Fibroblast of villous mesenchyme (primary cell): ENCODE measurements around the gene FBH1. TPM values are rescaled to one million over a fixed set of nuclear protein-coding genes. Genes with fewer than 3 reads are reported as not detected.

Experiments
- DNase-seq: peaks from one replicate; pipeline ENCODE4 v3.0.0-alpha.2; 2010; ENCODE audit warnings: low read depth
- H3K4me3 ChIP-seq: 2 replicates; pipeline ENCODE4 v1.5.1; 2011; ENCODE audit warnings: low read depth, mild to moderate bottlenecking, low read length
- total RNA-seq: library from RNA; depleted of rRNA; stranded (reverse); fragments of >200 nt; gene quantifications from 2 replicates; pipeline ENCODE4 v1.2.3, GENCODE V29; 2012
- TF ChIP-seq, protein P1 (sequence below): IDR thresholded peaks from 2 replicates; pipeline ENCODE4 v1.5.1; 2012; ENCODE audit warnings: low read depth, mild to moderate bottlenecking, low read length; ENCODE audit not compliant: insufficient read depth

Gene FBH1
- total RNA-seq, 1 donor = 91.5 TPM

DNA sequence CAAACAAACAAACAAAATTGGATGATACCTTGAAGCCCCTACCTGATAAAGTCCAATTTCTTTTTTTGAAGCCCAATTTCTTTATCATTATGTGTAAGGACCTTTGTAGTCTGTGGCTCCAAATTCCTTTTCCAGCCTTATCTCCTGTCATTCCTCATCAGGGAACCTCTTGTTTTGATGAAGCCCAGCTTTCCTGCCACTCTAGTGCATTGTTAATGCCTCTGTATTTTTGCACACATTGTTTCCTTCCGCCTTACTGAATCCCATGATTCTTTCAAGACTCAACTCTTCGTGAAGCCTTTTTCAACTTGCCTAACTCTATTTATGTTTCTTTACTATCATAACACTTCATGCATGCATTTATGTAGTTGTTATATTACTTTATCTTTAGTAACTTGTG, 3.3 kb downstream of the FBH1 start:
- H3K4me3 ChIP-seq = no peak overlapping the region
- TF ChIP-seq, protein P1, sequence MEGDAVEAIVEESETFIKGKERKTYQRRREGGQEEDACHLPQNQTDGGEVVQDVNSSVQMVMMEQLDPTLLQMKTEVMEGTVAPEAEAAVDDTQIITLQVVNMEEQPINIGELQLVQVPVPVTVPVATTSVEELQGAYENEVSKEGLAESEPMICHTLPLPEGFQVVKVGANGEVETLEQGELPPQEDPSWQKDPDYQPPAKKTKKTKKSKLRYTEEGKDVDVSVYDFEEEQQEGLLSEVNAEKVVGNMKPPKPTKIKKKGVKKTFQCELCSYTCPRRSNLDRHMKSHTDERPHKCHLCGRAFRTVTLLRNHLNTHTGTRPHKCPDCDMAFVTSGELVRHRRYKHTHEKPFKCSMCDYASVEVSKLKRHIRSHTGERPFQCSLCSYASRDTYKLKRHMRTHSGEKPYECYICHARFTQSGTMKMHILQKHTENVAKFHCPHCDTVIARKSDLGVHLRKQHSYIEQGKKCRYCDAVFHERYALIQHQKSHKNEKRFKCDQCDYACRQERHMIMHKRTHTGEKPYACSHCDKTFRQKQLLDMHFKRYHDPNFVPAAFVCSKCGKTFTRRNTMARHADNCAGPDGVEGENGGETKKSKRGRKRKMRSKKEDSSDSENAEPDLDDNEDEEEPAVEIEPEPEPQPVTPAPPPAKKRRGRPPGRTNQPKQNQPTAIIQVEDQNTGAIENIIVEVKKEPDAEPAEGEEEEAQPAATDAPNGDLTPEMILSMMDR = no peak
- DNase-seq = no peak

DNA sequence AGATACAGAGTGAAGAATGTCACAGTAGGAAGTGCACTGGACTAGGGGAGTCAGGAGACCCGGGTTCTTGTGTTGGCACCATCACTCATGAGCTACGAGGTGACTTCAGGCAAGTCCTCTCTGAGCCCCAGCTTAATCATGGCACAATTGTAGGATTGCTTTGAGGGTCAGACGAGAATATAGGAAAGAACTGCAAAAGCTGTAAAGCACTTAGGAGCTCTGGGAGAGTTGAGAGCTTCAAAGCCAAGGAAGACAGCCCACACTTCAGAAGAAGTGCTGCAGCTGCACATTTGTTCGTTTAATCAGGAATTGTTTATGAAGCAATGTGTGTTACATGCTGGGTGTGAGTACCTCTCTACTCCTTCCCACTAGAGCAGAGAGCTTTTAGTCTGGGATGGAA, 4.4 kb downstream of the FBH1 start:
- TF ChIP-seq, protein P1 = no peak
- DNase-seq = no peak
- no peak overlapping the region for H3K4me3 ChIP-seq

DNA sequence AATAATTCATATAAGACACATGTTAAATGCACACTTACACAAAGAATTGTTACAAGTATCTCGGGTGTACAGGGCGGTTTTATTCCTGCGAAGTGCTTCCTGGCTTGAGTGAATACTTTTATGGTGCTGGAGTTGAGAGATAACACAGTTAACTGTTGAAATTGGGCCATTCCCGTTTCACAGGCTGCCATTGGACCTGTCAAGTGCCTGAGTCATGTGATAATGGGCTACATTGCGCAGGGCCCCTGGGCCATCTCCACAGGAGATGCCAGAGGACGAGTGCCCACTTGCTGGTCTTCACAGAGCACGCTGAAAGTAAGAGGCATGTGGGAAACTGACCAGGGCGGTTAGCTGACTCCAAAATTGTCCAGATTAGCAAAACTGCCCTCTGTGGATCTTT, 4.8 kb downstream of the FBH1 start:
- DNase-seq = no peak
- TF ChIP-seq, protein P1 = no peak
- no peak overlapping the region for H3K4me3 ChIP-seq

DNA sequence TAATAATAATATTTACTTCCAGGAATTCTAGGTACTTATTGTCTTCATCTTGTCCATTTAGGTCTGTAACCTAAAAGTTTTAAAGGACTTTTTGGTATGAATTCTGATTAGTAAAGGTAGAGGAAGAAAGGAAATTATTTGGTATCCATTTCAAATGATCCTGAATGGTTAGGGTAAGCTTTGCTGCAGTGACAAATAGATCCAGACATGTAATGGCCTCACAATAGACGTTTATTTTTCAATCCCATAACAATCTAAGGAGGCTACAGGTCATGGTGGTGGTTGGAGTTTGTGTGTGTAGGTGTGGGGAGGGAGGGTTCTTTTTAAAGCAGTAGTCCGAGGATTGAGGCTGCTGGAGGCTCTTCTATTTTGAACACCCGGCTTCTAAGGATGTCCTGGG, 5.3 kb downstream of the FBH1 start:
- H3K4me3 ChIP-seq = no peak overlapping the region
- no peak for DNase-seq
- TF ChIP-seq, protein P1 = no peak

DNA sequence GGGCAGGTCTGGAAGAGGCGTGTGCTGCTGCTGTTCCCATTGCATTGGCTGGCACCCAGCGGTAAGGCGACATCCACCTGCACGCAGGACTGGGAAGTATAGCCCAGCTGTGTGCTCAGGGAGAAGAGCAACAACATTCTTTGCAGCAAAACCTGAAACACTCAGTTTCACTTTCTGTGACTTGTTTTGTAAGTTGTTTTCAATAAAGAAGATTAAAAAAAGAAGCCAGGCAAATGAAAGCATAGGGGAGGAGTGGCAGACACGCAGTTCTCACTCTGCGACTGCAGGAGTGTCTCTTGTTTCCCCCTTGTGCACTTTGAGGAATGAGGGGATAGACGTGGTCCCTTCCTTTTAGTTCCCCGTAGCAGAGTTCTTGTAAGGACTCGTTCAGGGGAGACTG, 5.8 kb downstream of the FBH1 start:
- H3K4me3 ChIP-seq = no peak overlapping the region
- TF ChIP-seq, protein P1 = no peak
- no peak for DNase-seq

DNA sequence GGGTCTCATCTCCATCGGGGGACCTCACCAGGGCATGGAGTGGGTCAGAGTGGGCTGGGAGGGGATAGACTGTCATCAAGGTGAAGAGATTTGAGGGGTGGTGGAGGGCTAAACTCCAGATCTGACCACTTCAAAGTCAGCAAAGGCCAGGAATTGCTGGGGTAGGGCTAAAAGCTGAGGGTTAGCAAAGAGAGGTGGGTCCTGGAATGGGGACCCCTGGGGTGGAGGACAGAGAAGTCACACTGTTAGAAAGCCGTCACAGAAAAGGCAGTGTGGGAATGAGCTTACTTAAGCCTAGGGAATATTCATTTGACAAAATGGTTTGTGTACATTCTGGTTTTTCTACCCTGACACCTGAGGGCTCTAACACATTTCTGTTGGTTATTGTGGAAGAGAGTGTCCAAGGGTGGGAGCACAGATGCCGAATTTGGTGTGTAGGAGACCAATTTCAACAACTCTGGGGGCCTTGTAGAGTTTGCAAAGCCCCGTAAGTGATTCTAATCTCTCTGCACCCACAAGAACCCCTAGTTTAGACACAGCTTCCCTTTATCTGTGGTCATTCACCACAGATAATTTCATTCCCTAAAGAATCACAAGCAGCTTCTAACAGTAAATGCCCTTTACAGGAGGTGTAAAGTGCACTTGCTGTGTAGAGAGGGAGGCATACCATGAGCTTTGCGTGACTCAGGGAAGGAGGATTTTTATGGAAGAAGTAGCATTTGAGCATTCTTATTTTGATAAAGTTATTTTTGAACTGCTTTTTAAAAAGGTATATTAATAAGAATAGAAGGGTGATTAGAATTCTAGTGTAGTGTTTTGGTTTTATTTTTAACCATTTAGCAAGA, 6.4 kb downstream of the FBH1 start:
- DNase-seq = no peak
- TF ChIP-seq, protein P1 = no peak
- no peak overlapping the region for H3K4me3 ChIP-seq

DNA sequence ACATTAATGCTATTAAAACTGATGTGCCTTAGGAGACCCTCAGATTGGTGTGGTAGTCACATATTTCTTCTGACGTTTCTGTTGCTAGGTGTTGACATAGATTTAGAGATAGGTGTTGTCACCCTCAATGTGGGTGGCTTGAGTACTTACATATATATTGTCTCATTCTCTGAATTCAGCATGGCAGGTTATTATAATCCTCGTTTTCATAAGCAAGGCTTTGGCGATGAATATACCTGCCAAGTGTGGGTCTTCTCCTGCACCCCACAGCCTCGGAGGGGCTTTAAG, 7.0 kb downstream of the FBH1 start:
- DNase-seq = no peak

More for the DNA sequence above, 7.0 kb downstream of the FBH1 start:
- H3K4me3 ChIP-seq = no peak overlapping the region
- TF ChIP-seq, protein P1 = no peak
